ENCODE data around the gene NPAS4.
A peak's percentile ranks its signal among the peaks of the same experiment; 100 is the strongest.
"Not testable (repeated sequence)": the region's sequence is repeated elsewhere in the genome, so short reads cannot be mapped to it uniquely, and the experiment has no call there.

NPAS4 gene

GRCh38 chr11:66420671-66421476 is at the start of gene NPAS4:
TSS of gene NPAS4 (plus strand) at chr11:66421035. CDS start at chr11:66421180, 145 bp downstream.
- no peak for ATAC-seq
- DNase-seq, result no peak

GRCh38 chr11:66371627-66372415 is 49.0 kb upstream of the NPAS4 start, which contains the start of gene SLC29A2:
TSS of gene SLC29A2 (minus strand) at chr11:66371760. CDS start at chr11:66371591, 169 bp downstream.
- DNase-seq (peak; percentile 83), ATAC-seq (peak; percentile 90)

- ATAC-seq, result no peak
- no peak for DNase-seq
These were observed 47.6 kb upstream of the NPAS4 start for GRCh38 chr11:66373265-66373664.

DNA sequence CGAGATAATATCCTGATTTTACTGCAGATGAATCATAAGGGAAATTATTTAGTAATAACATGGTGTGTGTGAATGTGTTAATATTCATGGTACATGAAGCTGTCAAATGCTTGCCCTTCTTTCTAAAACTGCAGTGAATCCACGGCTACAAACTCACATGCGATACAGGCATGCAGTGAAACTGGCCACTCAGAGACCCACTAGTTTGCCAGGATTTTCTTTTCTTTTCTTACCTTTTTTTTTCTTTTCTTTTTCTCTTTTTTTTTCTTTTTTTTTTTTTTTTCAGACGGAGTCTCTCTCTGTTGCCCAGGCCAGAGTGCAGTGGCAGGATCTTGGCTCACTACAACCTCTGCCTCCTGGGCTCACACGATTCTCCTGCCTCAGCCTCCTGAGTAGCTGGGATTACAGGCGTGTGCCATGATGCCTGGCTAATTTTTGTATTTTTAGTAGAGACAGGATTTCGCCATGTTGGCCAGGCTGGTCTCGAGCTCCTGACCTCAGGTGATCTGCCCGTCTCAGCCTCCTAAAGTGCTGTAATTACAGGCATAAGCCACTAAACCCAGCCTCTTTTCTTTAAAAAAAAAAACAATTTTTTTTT is 47.0 kb upstream of the NPAS4 start:
- ATAC-seq, DNase-seq: not testable (repeated sequence)

DNA sequence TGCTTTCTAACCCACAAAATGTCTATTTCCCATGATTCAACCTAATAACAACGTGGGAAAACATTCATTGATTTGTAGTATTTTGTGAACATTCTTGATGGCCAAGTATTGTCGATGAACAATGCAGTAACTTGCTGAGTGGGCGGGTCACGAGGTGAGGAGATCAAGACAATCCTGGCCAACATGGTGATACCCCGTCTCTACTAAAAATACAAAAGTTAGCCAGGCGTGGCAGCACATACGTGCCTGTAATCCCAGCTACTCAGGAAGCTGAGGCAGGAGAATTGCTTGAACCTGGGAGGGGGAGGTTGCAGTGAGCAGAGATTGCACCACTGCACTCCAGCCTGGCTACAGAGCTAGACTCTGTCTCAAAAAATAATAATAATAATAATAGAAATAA is 40.6 kb upstream of the NPAS4 start:
- not testable (repeated sequence) for DNase-seq, ATAC-seq

- not testable (repeated sequence) for DNase-seq, ATAC-seq
These were observed 36.5 kb upstream of the NPAS4 start for GRCh38 chr11:66384316-66384715.

- ATAC-seq, result peak; percentile 75
- DNase-seq, result peak; percentile 88
These were observed 34.4 kb upstream of the NPAS4 start for GRCh38 chr11:66386171-66387069.

GRCh38 chr11:66388780-66389386 is 32.0 kb upstream of the NPAS4 start:
- DNase-seq (peak; percentile 73), ATAC-seq (peak; percentile 74)

- no peak for ATAC-seq
These were observed 29.5 kb upstream of the NPAS4 start for GRCh38 chr11:66391322-66391721.

DNA sequence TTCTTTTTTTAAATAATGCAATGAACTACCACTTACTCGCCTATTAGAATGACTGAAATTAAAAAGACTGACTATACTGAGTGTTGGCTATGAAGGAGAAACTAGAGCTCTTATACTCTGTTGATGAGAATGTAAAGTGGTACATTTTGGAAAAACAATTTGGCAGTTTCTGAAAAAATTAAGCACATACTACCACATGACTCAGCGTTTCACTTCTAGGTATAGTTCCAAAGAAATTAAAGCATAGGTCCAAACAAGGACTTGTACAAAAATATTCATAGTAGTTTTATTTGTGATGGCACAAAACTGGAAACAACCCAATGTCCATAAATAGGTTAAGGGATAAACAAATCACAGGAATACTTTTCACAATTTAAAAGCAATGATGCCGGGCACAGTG is 26.9 kb upstream of the NPAS4 start:
- DNase-seq (no peak), ATAC-seq (no peak)

More at GRCh38 chr11:66391322-66391721, 29.5 kb upstream of the NPAS4 start:
- DNase-seq, result no peak

DNA sequence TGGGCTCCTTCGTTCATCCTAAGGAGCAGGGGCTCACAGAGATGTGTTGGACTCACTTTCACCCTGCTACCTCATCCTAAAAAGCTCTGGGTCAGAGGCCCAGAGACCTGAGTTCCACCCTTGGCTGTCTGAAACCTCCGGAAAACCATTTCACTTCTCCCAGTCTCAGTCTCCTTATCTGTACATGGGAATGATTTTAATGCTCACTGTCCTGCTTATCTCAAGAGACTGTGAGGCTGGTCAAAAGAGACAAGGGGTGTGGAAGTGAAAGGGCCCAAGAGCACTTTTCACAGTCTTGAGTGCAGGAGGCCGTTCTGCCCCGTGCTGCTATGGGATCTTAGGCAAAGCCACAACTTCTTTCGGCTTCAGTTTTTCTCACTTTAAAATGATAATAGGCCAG is 13.2 kb upstream of the NPAS4 start:
- ATAC-seq (no peak), DNase-seq (no peak)

- DNase-seq, result peak; percentile 97
- peak; percentile 86 for ATAC-seq
These were observed 12.2 kb upstream of the NPAS4 start for GRCh38 chr11:66408488-66409214.

GRCh38 chr11:66409226-66409625 is 11.6 kb upstream of the NPAS4 start:
- DNase-seq (no peak), ATAC-seq (no peak)

GRCh38 chr11:66410191-66410590 is 10.6 kb upstream of the NPAS4 start:
- ATAC-seq (no peak), DNase-seq (no peak)

DNA sequence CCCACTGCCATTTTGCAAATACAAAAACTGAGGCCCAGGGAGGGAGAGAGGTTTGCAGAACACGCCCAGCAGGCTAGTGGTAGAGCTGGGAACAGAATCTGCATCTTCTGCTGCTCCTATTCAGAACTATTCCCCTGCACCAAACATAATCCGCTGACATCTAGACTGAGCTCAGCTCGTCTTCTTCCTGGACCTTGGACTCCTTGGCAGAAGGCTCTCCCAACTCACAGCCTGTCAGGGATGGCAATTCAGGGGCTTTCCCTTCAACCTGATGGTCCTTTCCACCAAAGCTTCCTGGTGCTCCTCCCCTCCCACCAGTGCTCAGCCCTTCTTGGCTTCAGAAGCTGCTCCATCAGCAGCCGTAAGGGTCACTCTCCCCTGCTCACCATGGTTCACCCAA is 9.5 kb upstream of the NPAS4 start:
- ATAC-seq (no peak), DNase-seq (no peak)

GRCh38 chr11:66412110-66412509 is 8.7 kb upstream of the NPAS4 start:
- no peak for ATAC-seq
- no peak for DNase-seq

GRCh38 chr11:66413167-66413566 is 7.7 kb upstream of the NPAS4 start:
- no peak for DNase-seq
- no peak for ATAC-seq

DNA sequence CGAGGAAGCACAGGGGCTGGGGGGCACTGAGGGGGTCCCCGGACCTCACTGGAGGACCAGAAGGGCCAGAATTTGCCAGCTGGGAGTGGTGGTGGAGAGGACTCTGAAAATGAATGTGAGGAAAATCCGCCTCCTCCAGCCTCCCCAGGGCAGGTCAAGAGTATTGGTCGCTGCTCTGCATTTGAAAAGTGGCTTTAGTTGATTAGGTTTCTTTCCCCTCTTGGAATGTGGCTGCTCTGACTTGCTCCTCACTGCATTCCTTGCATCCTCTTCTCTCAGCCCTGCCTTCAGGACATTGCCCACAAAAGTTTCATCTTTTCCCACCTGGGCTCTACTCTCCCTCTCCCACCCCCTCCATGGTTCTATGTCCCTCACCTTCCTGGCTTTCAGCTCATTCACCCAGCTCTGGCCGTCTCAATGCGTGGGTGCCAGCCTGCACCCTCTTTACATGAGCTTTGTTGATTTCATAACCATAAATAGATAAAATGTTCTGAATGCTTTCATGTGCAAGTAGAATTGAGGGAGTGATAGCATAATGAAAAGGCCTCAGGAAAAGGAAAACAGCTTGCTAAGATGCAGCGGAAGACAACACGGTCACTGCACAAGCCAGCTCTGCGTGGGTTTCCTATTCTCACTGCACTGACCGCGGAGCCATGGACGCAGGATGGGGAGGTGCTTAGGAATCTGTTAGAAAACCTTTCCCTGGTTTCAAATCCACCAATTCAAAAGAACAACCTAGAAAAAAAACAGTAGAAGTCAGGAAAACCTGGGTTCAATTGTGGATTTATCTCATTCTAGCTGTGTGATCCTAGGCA is 6.5 kb upstream of the NPAS4 start:
- DNase-seq, result no peak
- no peak for ATAC-seq

- DNase-seq (no peak), ATAC-seq (no peak)
These were observed 5.4 kb upstream of the NPAS4 start for GRCh38 chr11:66415423-66415822.

DNA sequence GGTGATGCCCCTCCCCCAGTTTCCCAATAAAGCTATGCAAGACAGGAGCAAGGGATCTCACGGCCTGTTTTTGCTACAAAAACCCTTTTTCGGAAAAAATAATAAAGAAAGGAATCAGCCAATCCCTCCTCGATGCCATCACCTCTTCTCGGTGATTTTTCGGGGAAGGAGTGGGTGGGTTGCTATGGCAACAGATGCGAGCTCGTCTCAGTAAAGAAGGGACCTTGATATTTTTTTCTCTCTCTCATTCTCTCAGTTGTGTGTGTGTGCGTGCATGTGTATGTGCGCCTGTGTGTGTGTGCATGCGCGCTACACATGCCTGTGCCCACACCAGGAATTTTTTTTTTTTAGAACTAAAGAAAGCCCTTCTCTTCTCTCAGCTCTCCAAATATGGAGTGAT is 3.8 kb upstream of the NPAS4 start:
- ATAC-seq, result no peak
- peak; percentile 50 for DNase-seq
